GM21576 (cell line): ENCODE results near the gene PNPT1.
A peak's percentile ranks its signal among the peaks of the same experiment; 100 is the strongest.
"Not testable (repeated sequence)": the region's sequence is repeated elsewhere in the genome, so short reads cannot be mapped to it uniquely, and the experiment has no call there.

Source experiments
- ATAC-seq: cut with Tn5 transposase; IDR thresholded peaks from one replicate; pipeline ENCODE4 v1.9.1; 2021; ENCODE audit warnings: mild to moderate bottlenecking, moderate library complexity; ENCODE audit not compliant: unreplicated experiment

PNPT1 gene

GRCh38 chr2:55693181-55694125 is at the start of gene PNPT1:
PNPT1 (minus strand) TSS chr2:55693844; CDS start chr2:55693823, 21 bp downstream.
- ATAC-seq = peak; percentile 100

- no peak for ATAC-seq
Observed at GRCh38 chr2:55742996-55743395, 49.4 kb upstream of the PNPT1 start.

- not testable (repeated sequence) for ATAC-seq
Observed at GRCh38 chr2:55736019-55736536, 42.4 kb upstream of the PNPT1 start.

GRCh38 chr2:55734726-55735125 is 41.1 kb upstream of the PNPT1 start:
- ATAC-seq = no peak

GRCh38 chr2:55733335-55733734 is 39.7 kb upstream of the PNPT1 start:
- ATAC-seq = no peak

- no peak for ATAC-seq
Observed at GRCh38 chr2:55732854-55733253, 39.2 kb upstream of the PNPT1 start.

GRCh38 chr2:55729136-55729685 is 35.6 kb upstream of the PNPT1 start:
- no peak for ATAC-seq

- no peak for ATAC-seq
Observed at GRCh38 chr2:55721596-55722215, 28.1 kb upstream of the PNPT1 start.

- no peak for ATAC-seq
Observed at GRCh38 chr2:55720417-55720816, 26.8 kb upstream of the PNPT1 start.

GRCh38 chr2:55719852-55720251 is 26.2 kb upstream of the PNPT1 start:
- ATAC-seq = no peak

- peak; percentile 44 for ATAC-seq
Observed at GRCh38 chr2:55718165-55719008, 24.7 kb upstream of the PNPT1 start.

GRCh38 chr2:55715626-55716025 is 22.0 kb upstream of the PNPT1 start:
- ATAC-seq = no peak

- ATAC-seq = not testable (repeated sequence)
Observed at GRCh38 chr2:55715178-55715577, 21.5 kb upstream of the PNPT1 start.

GRCh38 chr2:55712477-55713060 is 18.9 kb upstream of the PNPT1 start:
- ATAC-seq = no peak

- ATAC-seq = no peak
Observed at GRCh38 chr2:55710025-55710424, 16.4 kb upstream of the PNPT1 start.

- no peak for ATAC-seq
Observed at GRCh38 chr2:55707751-55708150, 14.1 kb upstream of the PNPT1 start.

- not testable (repeated sequence) for ATAC-seq
Observed at GRCh38 chr2:55706258-55706657, 12.6 kb upstream of the PNPT1 start.

GRCh38 chr2:55705027-55705653 is 11.5 kb upstream of the PNPT1 start:
- ATAC-seq = no peak

GRCh38 chr2:55703350-55703749 is 9.7 kb upstream of the PNPT1 start:
- no peak for ATAC-seq

GRCh38 chr2:55692740-55693139 is 904 bp downstream of the PNPT1 start:
- ATAC-seq = not testable (repeated sequence)
